AG09319 (cell line): ENCODE data around the gene C7orf57.

Source experiments
- DNase-seq: peaks from one replicate; pipeline ENCODE4 v3.0.0-alpha.2; 2010; ENCODE audit warnings: low read depth; ENCODE audit errors: extremely low read depth
- TF ChIP-seq, protein P1 (sequence below): IDR thresholded peaks from 2 replicates; pipeline ENCODE4 v1.5.1; 2011; ENCODE audit warnings: low read depth, mild to moderate bottlenecking, inconsistent platforms, low read length, moderate library complexity

Gene C7orf57

DNA sequence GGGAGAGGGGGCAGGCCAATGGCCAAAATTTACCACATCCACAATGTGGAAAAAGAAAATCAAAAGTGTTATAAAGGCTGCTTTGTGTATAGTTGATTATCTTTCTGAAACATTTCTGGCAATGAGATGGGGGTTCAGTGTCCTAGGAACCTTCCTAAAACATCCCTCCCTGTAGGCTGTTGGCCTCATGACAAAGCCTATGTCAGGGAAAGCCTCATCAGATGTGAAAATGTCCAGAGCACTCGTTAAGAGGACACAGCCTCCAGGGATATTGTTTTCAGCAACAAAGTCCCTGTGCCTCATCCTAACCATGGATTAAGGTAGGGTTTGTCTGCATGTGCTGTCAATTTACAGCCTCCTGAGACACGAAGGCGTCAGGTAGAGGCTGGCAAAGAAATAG, 23.4 kb upstream of the C7orf57 start:
- DNase-seq, result no peak
- TF ChIP-seq, protein P1, sequence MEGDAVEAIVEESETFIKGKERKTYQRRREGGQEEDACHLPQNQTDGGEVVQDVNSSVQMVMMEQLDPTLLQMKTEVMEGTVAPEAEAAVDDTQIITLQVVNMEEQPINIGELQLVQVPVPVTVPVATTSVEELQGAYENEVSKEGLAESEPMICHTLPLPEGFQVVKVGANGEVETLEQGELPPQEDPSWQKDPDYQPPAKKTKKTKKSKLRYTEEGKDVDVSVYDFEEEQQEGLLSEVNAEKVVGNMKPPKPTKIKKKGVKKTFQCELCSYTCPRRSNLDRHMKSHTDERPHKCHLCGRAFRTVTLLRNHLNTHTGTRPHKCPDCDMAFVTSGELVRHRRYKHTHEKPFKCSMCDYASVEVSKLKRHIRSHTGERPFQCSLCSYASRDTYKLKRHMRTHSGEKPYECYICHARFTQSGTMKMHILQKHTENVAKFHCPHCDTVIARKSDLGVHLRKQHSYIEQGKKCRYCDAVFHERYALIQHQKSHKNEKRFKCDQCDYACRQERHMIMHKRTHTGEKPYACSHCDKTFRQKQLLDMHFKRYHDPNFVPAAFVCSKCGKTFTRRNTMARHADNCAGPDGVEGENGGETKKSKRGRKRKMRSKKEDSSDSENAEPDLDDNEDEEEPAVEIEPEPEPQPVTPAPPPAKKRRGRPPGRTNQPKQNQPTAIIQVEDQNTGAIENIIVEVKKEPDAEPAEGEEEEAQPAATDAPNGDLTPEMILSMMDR, result no peak

DNA sequence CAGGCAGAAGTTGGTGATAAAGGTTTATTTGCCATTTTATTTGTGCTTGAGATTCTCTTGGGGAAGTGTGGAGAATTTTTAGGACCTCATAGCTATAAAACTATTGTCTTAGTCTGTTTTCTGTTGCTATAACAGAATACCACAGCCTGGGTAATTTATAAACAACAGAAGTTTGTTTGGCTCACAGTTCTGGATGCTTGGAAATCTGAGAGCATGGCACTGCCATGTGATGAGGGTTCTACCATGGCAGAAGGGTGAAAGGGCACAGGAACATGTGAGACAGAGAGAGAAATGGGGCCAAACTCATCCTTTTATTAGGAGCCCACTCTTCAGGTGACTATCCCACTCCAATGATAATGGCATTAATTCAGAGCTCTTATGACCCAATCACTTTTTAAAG, 18.7 kb upstream of the C7orf57 start:
- no peak for DNase-seq
- TF ChIP-seq, protein P1, result no peak

DNA sequence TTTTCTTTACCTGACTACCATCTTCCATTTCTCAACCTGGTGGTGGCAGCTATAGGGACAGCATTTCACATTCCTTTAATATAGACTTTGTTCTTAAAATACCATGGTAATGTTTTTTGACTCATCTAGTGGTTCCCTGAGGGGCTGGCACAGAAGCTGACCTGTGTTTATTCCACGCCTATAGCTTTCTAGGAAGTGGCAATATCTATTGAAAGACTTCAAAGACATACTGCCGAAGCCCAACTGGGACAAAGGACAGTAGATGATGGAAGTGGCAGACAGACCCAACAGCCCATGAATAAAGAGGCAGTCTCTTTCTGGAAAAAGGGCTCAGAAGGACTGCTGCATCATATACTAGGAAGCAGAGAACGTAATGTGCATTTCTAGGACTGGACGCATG, 17.7 kb upstream of the C7orf57 start:
- TF ChIP-seq, protein P1, result no peak
- no peak for DNase-seq

DNA sequence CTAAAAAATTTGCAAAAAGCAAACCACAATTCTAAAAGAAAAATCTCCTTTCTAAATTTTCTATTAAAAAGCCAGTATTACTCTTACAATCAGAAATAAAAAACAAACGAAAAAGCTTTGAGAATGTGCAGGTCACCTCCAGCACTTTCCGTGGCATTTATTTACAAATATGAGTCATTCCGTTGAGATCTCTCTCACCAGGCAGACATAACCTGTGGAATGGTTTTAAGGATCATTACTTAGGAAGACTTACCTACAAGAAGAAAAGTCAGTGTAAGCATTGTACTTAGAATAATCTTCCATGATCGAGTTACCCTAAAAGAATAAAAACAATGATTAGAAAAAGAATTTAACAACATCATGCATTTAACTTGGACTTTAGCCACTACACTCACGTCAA, 9.7 kb upstream of the C7orf57 start:
- TF ChIP-seq, protein P1, result no peak
- DNase-seq, result no peak

DNA sequence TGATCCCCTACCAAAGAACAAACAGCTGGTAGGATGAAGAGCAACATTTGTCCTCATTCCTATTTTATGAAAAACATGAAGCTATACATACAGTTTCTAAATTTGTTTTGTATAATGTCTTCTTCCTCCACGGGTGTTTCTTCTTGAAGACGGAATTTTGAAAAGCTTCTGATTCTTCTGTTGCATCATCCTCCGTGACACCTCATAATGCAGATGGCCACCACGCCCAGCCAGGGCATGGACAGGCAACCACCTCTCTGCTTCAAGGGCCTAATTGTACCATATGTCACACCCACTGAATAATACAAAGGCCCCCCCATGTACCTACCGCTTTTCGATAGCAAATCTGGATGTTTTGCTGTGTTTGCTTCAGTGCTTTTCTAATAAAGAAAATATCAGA, 6.4 kb upstream of the C7orf57 start, which contains the start of gene SUN3:
TSS of gene SUN3 (minus strand) at position 170 of the 400 bp plus-strand sequence. CDS start at position 1, 169 bp downstream.
- no peak for DNase-seq
- TF ChIP-seq, protein P1, result no peak

DNA sequence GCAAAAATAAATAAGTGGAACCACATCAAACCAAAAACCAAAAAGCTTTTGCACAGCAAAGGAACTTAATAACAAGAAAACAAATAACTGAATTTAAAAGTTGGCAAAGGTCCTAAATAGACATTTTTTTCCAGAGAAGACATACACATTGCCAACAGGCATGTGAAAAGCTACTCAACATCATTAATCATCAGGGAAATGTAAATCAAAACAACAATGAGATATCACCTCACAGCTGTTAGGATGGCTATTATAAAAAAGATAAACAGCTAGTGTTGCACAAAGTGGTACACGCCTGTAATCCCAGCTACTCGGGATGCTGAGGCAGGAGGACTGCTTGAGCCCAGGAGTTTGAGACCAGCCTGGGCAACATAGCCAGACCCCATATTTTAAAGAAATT, 4.2 kb upstream of the C7orf57 start:
- TF ChIP-seq, protein P1, result no peak
- DNase-seq, result no peak

- DNase-seq, result no peak
- TF ChIP-seq, protein P1, result no peak
These were observed 1.4 kb upstream of the C7orf57 start for GRCh38 chr7:48033922-48034321.
